Activated naive CD8-positive, alpha-beta T cell treated with anti-CD3 and anti-CD28 coated beads, Interleukin-2, amount 50 U/mL, for 24 hours (primary cell): ENCODE results near the gene PLA2G2F.

ENCODE experiments used
- ATAC-seq: fragments of 150-1000 bp; cut with Tn5 transposase; one replicate; pipeline ENCODE4 v1.10.0; 2021
- DNase-seq: peaks from one replicate; pipeline ENCODE4 v3.0.0; 2021
- H3K27ac Mint-ChIP-seq: one replicate; pipeline ENCODE4 v1.8.0; 2021; ENCODE audit warnings: mild to moderate bottlenecking, mixed read lengths
- H3K27me3 Mint-ChIP-seq: one replicate; pipeline ENCODE4 v1.8.0; 2021; ENCODE audit warnings: mixed read lengths
- H3K36me3 Mint-ChIP-seq: one replicate; pipeline ENCODE4 v1.8.0; 2021; ENCODE audit warnings: low read depth, mixed read lengths
- H3K4me1 Mint-ChIP-seq: one replicate; pipeline ENCODE4 v1.8.0; 2021; ENCODE audit warnings: mixed read lengths
- H3K4me3 Mint-ChIP-seq: one replicate; pipeline ENCODE4 v1.8.0; 2021; ENCODE audit warnings: mild to moderate bottlenecking, moderate library complexity, mixed read lengths
- H3K9me3 Mint-ChIP-seq: one replicate; pipeline ENCODE4 v1.8.0; 2021; ENCODE audit warnings: mixed read lengths

PLA2G2F gene

GRCh38 chr1:20194224-20194623 is 55.1 kb downstream of the PLA2G2F start:
- H3K27ac Mint-ChIP-seq = no peak overlapping the region
- H3K36me3 Mint-ChIP-seq = no peaks in the 10 kb centered on the region
- ATAC-seq (no peak), DNase-seq (no peak)
- peaks cover 46% of the 10 kb centered on the region for H3K27me3 Mint-ChIP-seq
- H3K4me3 Mint-ChIP-seq = no peak overlapping the region
- peaks cover 4% of the 10 kb centered on the region for H3K4me1 Mint-ChIP-seq
- no peaks in the 10 kb centered on the region for H3K9me3 Mint-ChIP-seq

- no peaks in the 10 kb centered on the region for H3K36me3 Mint-ChIP-seq
- H3K9me3 Mint-ChIP-seq = no peaks in the 10 kb centered on the region
- H3K4me1 Mint-ChIP-seq = peaks cover 4% of the 10 kb centered on the region
- no peak overlapping the region for H3K4me3 Mint-ChIP-seq
- peaks cover 47% of the 10 kb centered on the region for H3K27me3 Mint-ChIP-seq
- no peak overlapping the region for H3K27ac Mint-ChIP-seq
- ATAC-seq (peak; percentile 79), DNase-seq (peak; percentile 81)
These were observed 55.8 kb downstream of the PLA2G2F start for GRCh38 chr1:20194757-20195461.

GRCh38 chr1:20195462-20195780 is 56.3 kb downstream of the PLA2G2F start:
- Mint-ChIP-seq H3K4me3 (no peak overlapping the region), H3K27me3 (peaks cover 47% of the 10 kb centered on the region), H3K9me3 (no peaks in the 10 kb centered on the region), H3K4me1 (peaks cover 4% of the 10 kb centered on the region), H3K27ac (no peak overlapping the region), H3K36me3 (no peaks in the 10 kb centered on the region)
- ATAC-seq (no peak), DNase-seq (no peak)

DNA sequence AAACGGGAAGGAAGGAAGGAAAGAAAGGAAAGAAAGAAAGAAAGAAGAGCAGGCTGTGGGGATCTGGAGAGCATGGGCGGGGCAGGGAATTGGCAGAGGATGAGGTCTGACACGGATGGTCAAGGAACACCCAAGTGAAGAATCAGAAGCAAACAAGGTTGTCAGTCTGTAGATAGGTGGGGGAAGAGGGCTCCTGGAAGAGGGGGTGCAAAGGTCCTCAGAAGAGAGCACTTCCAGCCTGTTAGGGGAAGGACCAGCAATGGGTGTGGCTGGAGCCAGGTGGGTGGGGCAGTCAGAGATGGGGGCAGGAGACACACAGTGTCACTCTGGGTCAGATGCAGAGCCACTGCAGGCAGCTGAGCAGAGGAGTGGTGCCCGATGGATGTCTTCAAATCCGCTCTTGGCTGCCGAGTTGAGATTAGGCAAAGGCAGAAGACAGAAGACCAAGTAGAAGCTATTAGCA is 58.2 kb downstream of the PLA2G2F start:
- peaks cover 4% of the 10 kb centered on the region for H3K4me1 Mint-ChIP-seq
- peaks cover 47% of the 10 kb centered on the region for H3K27me3 Mint-ChIP-seq
- no peak overlapping the region for H3K4me3 Mint-ChIP-seq
- H3K36me3 Mint-ChIP-seq = no peaks in the 10 kb centered on the region
- no peaks in the 10 kb centered on the region for H3K9me3 Mint-ChIP-seq
- DNase-seq (no peak), ATAC-seq (no peak)
- H3K27ac Mint-ChIP-seq = no peak overlapping the region

- Mint-ChIP-seq H3K4me1 (peaks cover 4% of the 10 kb centered on the region), H3K27ac (no peak overlapping the region), H3K4me3 (no peak overlapping the region), H3K27me3 (peaks cover 39% of the 10 kb centered on the region), H3K9me3 (no peaks in the 10 kb centered on the region), H3K36me3 (no peaks in the 10 kb centered on the region)
- no peak for DNase-seq
- no peak for ATAC-seq
These were observed 59.2 kb downstream of the PLA2G2F start for GRCh38 chr1:20198296-20198695.

- no peaks in the 10 kb centered on the region for H3K9me3 Mint-ChIP-seq
- DNase-seq = no peak
- ATAC-seq = no peak
- H3K4me3 Mint-ChIP-seq = no peak overlapping the region
- H3K27me3 Mint-ChIP-seq = peaks cover 42% of the 10 kb centered on the region
- H3K4me1 Mint-ChIP-seq = peaks cover 4% of the 10 kb centered on the region
- H3K27ac Mint-ChIP-seq = no peak overlapping the region
- H3K36me3 Mint-ChIP-seq = no peaks in the 10 kb centered on the region
These were observed 59.8 kb downstream of the PLA2G2F start for GRCh38 chr1:20198918-20199317.

GRCh38 chr1:20199403-20199802 is 60.3 kb downstream of the PLA2G2F start:
- H3K9me3 Mint-ChIP-seq = no peaks in the 10 kb centered on the region
- peaks cover 4% of the 10 kb centered on the region for H3K4me1 Mint-ChIP-seq
- no peak overlapping the region for H3K4me3 Mint-ChIP-seq
- no peak for ATAC-seq
- H3K27ac Mint-ChIP-seq = no peak overlapping the region
- no peaks in the 10 kb centered on the region for H3K36me3 Mint-ChIP-seq
- DNase-seq = no peak
- H3K27me3 Mint-ChIP-seq = peaks cover 38% of the 10 kb centered on the region

DNA sequence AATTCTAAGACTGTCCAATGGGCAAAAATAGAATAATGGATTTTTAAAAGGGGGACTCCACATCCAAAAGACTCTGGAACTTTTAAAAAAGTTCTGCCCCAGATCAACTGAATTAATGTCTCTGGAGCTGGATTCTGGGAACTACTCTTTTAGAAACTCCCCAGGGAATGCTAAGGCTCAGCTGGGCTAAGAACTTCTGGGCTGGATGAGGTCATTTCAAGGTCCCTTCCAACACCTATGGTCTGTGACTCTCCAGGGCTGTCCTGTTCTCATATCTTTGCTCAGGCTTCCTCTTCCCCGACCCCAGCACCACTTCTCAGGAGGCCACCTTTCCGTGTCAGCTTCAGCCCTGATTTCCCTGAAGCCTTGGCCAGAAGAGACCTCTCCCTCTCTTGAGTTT is 60.7 kb downstream of the PLA2G2F start:
- no peak overlapping the region for H3K4me3 Mint-ChIP-seq
- no peak overlapping the region for H3K27ac Mint-ChIP-seq
- H3K27me3 Mint-ChIP-seq = peaks cover 38% of the 10 kb centered on the region
- DNase-seq (no peak), ATAC-seq (no peak)
- H3K9me3 Mint-ChIP-seq = no peaks in the 10 kb centered on the region
- no peaks in the 10 kb centered on the region for H3K36me3 Mint-ChIP-seq
- H3K4me1 Mint-ChIP-seq = peaks cover 4% of the 10 kb centered on the region
